ENCODE measurements around the gene MYRIP. TPM values are rescaled to one million over a fixed set of nuclear protein-coding genes. Genes with fewer than 3 reads are reported as not detected.

MYRIP gene
- total and polyA plus RNA-seq, 2 experiments from 2014 or later = 1.5 to 1.8 TPM

- no peak overlapping the region for H3K4me3 ChIP-seq
- TF ChIP-seq POLR2AphosphoS5 (IDR thresholded peaks at IDR 0.05; ENCODE audit: low read depth) (no peak), ETS1 (IDR thresholded peaks at IDR 0.05) (no peak), NANOG (IDR thresholded peaks at IDR 0.05; ENCODE audit: borderline replicate concordance) (no peak), STAT1 (IDR thresholded peaks at IDR 0.05; ENCODE audit: unreplicated experiment) (no peak), EZH2 (IDR thresholded peaks at IDR 0.05; ENCODE audit: low read depth, unreplicated experiment) (no peak), JUNB (IDR thresholded peaks at IDR 0.05; ENCODE audit: unreplicated experiment) (no peak), ZNF462 (CRISPR knock-in tag; IDR thresholded peaks at IDR 0.05) (no peak), CREB1 (CRISPR knock-in tag; IDR thresholded peaks at IDR 0.05; ENCODE audit: low read depth) (no peak), REST (IDR thresholded peaks at IDR 0.05; ENCODE audit: unreplicated experiment) (no peak)
- TF ChIP-seq, protein P1, sequence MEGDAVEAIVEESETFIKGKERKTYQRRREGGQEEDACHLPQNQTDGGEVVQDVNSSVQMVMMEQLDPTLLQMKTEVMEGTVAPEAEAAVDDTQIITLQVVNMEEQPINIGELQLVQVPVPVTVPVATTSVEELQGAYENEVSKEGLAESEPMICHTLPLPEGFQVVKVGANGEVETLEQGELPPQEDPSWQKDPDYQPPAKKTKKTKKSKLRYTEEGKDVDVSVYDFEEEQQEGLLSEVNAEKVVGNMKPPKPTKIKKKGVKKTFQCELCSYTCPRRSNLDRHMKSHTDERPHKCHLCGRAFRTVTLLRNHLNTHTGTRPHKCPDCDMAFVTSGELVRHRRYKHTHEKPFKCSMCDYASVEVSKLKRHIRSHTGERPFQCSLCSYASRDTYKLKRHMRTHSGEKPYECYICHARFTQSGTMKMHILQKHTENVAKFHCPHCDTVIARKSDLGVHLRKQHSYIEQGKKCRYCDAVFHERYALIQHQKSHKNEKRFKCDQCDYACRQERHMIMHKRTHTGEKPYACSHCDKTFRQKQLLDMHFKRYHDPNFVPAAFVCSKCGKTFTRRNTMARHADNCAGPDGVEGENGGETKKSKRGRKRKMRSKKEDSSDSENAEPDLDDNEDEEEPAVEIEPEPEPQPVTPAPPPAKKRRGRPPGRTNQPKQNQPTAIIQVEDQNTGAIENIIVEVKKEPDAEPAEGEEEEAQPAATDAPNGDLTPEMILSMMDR (conservative IDR thresholded peaks at IDR 0.05; ENCODE audit: low read depth in 2 of 2) = no peak
- H3K79me2 ChIP-seq (replicated peaks; ENCODE audit: insufficient read depth) = no peaks in the 10 kb centered on the region
- peaks cover 9% of the 10 kb centered on the region for H3K27me3 Mint-ChIP-seq (ENCODE audit: insufficient read depth, low read depth, poor library complexity)
- no peaks in the 10 kb centered on the region for H3K9me2 ChIP-seq (ENCODE audit: insufficient read depth)
- H3K27me3 ChIP-seq (ENCODE audit: insufficient read depth) = no peaks in the 10 kb centered on the region
- DNase-seq (ENCODE audit: low spot score) (no peak), ATAC-seq (no peak)
- no peak overlapping the region for H3K4me2 ChIP-seq
- no peaks in the 10 kb centered on the region for H4K20me1 ChIP-seq (replicated peaks; ENCODE audit: insufficient read depth)
- no peak overlapping the region for H3K27ac Mint-ChIP-seq
- H3K4me1 ChIP-seq (ENCODE audit: insufficient read depth) = peaks cover 12% of the 10 kb centered on the region
- H2AFZ ChIP-seq = no peak overlapping the region
- H3F3A ChIP-seq (replicated peaks; ENCODE audit: low read depth) = no peaks in the 10 kb centered on the region
- H3K27ac ChIP-seq (ENCODE audit: low read depth) = no peak overlapping the region
- peaks cover 10% of the 10 kb centered on the region for H3K9me3 Mint-ChIP-seq
- H3K36me3 Mint-ChIP-seq (ENCODE audit: low read depth) = peaks cover 18% of the 10 kb centered on the region
- no peak overlapping the region for H3K4me3 Mint-ChIP-seq
- H3K36me3 ChIP-seq (ENCODE audit: insufficient read depth) = no peaks in the 10 kb centered on the region
- H3K4me1 Mint-ChIP-seq = peaks cover 15% of the 10 kb centered on the region
These were observed 485.0 kb downstream of the MYRIP start for GRCh38 chr3:40294434-40294833.
